HepG2 (cell line): ENCODE results near the gene COX6A2. TPM values are rescaled to one million over a fixed set of nuclear protein-coding genes. Genes with fewer than 3 reads are reported as not detected.

Experiments used
- CENPBD1 ChIP-seq: sonication (generic); formaldehyde crosslinking; IDR thresholded peaks from 2 replicates; pipeline ENCODE4 v1.8.0; 2022; ENCODE audit warnings: missing genetic modification reagents, low read depth, mild to moderate bottlenecking, borderline replicate concordance
- HDAC6 ChIP-seq: fragments of 200-600 bp; sonication (generic); IDR thresholded peaks from 2 replicates; pipeline ENCODE4 v1.7.0; 2017; ENCODE audit warnings: mild to moderate bottlenecking, antibody characterized with exemption, low read length, low read depth
- HOXD1 ChIP-seq: sonication (generic); formaldehyde crosslinking; IDR thresholded peaks from 2 replicates; pipeline ENCODE4 v1.5.0; 2020; ENCODE audit warnings: missing genetic modification reagents
- KAT7 ChIP-seq: IDR thresholded peaks from 2 replicates; pipeline ENCODE4 v1.6.1; 2018; ENCODE audit warnings: borderline replicate concordance, missing compliant biosample characterization
- KDM4B ChIP-seq: sonication (generic); formaldehyde crosslinking; IDR thresholded peaks from 2 replicates; pipeline ENCODE4 v1.4.0; 2020; ENCODE audit warnings: missing genetic modification reagents
- NFKBIZ ChIP-seq: IDR thresholded peaks from 2 replicates; pipeline ENCODE4 v1.6.1; 2018; ENCODE audit warnings: missing genetic modification reagents, missing compliant biosample characterization
- NR2F6 ChIP-seq, 2 experiments: IDR thresholded peaks; 2 replicates each; pipeline ENCODE4 v1.6.1; 2016; ENCODE audit warnings: antibody characterized with exemption in 1 of 2, mild to moderate bottlenecking in 1 of 2
- PHF21A ChIP-seq: sonication (generic); formaldehyde crosslinking; IDR thresholded peaks from 2 replicates; pipeline ENCODE4 v1.5.0; 2020; ENCODE audit warnings: mild to moderate bottlenecking, missing genetic modification reagents
- SRSF1 ChIP-seq: fragments of 200-400 bp; formaldehyde crosslinking; optimal IDR thresholded peaks from 2 replicates; pipeline ENCODE3; 2017; ENCODE audit warnings: mild to moderate bottlenecking, low read depth, low read length, moderate library complexity
- TEAD2 ChIP-seq: sonication (generic); formaldehyde crosslinking; IDR thresholded peaks from 2 replicates; pipeline ENCODE4 v1.9.0; 2021; ENCODE audit warnings: missing genetic modification reagents
- ZFP82 ChIP-seq: sonication (generic); formaldehyde crosslinking; IDR thresholded peaks from 2 replicates; pipeline ENCODE4 v1.5.1; 2020; ENCODE audit warnings: mild to moderate bottlenecking, missing genetic modification reagents, borderline replicate concordance
- ZNF264 ChIP-seq: sonication (generic); formaldehyde crosslinking; IDR thresholded peaks from 2 replicates; pipeline ENCODE4 v1.4.0; 2020; ENCODE audit warnings: missing genetic modification reagents
- ZNF44 ChIP-seq: sonication (generic); formaldehyde crosslinking; IDR thresholded peaks from 2 replicates; pipeline ENCODE4 v1.5.1; 2020; ENCODE audit warnings: mild to moderate bottlenecking, missing genetic modification reagents
- ZNF549 ChIP-seq: sonication (generic); formaldehyde crosslinking; IDR thresholded peaks from 2 replicates; pipeline ENCODE4 v1.5.0; 2020; ENCODE audit warnings: missing genetic modification reagents
- ZNF782 ChIP-seq: sonication (generic); formaldehyde crosslinking; IDR thresholded peaks from 2 replicates; pipeline ENCODE4 v1.4.0; 2020; ENCODE audit warnings: missing genetic modification reagents, mild to moderate bottlenecking, borderline replicate concordance
- polyA plus RNA-seq, 8 experiments: library from polyadenylated mRNA; depleted of rRNA in 3 of 8; stranded (reverse) in 7 of 8; unstranded in 1 of 8; fragments of >200 nt; fragmentation: Illumina TruSeq in 4 of 8; extraction: Trizol in 4 of 8; gene quantifications; 2 replicates each; pipeline versions ENCODE4 v1.2.1 to v1.2.3, GENCODE V29; 2011 to 2016; ENCODE audit warnings: low read depth in 4 of 8, missing spikeins in 1 of 8, mixed read lengths in 1 of 8; ENCODE audit not compliant: insufficient read depth in 1 of 8
- total RNA-seq, 5 experiments: library from RNA; depleted of rRNA; stranded (reverse); fragments of >200 nt; fragmentation: Illumina TruSeq; extraction: Trizol; gene quantifications; 2 replicates each; pipeline ENCODE4 v1.2.3, GENCODE V29; 2016; ENCODE audit warnings: low read depth in 1 of 5
- TF ChIP-seq, protein P1 (sequence below), 2 experiments: fragments of 450-650 bp in 1 of 2; sonication (generic) in 1 of 2; formaldehyde crosslinking in 1 of 2; IDR thresholded peaks; 2 replicates each; pipeline versions ENCODE4 v1.6.1 to v1.8.0; 2016 to 2022; ENCODE audit warnings: antibody characterized with exemption in 1 of 2, mild to moderate bottlenecking in 1 of 2, missing genetic modification reagents in 1 of 2
- TF ChIP-seq, protein P2 (sequence below): sonication (generic); formaldehyde crosslinking; IDR thresholded peaks from 2 replicates; pipeline ENCODE4 v1.5.1; 2020; ENCODE audit warnings: missing genetic modification reagents, mild to moderate bottlenecking, borderline replicate concordance

COX6A2 gene
- total and polyA plus RNA-seq, 2 of the 13 experiments (the other 11 are each of a cell fraction or from before 2014, with no cell fraction given): not detected

DNA sequence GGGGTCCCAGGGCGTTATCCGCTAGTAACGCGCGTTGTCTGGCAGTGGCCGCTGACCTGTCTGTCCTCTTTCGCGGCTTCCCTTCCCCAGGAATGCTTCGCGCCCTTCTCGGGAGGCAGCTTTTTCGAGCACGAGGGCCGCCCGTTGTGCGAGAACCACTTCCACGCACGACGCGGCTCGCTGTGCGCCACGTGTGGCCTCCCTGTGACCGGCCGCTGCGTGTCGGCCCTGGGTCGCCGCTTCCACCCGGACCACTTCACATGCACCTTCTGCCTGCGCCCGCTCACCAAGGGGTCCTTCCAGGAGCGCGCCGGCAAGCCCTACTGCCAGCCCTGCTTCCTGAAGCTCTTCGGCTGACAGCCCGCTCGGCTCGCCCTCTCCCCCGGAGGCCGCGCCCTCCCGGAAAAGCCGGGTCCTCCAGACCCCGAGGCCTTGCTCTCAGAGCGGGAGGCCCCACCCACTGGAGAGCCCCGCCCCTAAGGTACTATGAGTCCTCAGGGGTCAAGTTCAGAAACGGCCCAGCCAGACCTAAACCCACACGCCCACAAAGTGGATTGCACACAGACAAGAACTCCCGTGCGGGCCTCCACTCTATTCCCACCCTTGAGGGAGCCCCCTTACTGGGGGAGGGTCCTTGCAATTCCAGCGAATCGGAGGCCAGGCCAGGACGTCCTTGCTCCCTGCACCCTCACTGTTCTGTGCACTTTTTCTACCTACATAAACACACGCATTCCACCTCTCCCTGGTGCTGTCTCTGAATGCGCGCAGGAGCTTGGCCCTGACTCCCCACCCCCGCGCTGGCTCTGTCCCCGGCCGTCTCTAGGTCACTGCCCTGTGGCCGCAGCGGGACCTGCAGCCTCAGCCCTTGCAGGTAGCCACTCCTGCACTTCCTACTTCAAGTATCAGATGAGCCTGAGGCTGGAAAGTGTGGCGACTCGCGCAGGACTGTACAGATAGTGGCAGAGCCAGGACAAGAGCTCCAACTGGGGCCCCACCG is 49.4 kb upstream of the COX6A2 start (continued):
- TF ChIP-seq, protein P1, sequence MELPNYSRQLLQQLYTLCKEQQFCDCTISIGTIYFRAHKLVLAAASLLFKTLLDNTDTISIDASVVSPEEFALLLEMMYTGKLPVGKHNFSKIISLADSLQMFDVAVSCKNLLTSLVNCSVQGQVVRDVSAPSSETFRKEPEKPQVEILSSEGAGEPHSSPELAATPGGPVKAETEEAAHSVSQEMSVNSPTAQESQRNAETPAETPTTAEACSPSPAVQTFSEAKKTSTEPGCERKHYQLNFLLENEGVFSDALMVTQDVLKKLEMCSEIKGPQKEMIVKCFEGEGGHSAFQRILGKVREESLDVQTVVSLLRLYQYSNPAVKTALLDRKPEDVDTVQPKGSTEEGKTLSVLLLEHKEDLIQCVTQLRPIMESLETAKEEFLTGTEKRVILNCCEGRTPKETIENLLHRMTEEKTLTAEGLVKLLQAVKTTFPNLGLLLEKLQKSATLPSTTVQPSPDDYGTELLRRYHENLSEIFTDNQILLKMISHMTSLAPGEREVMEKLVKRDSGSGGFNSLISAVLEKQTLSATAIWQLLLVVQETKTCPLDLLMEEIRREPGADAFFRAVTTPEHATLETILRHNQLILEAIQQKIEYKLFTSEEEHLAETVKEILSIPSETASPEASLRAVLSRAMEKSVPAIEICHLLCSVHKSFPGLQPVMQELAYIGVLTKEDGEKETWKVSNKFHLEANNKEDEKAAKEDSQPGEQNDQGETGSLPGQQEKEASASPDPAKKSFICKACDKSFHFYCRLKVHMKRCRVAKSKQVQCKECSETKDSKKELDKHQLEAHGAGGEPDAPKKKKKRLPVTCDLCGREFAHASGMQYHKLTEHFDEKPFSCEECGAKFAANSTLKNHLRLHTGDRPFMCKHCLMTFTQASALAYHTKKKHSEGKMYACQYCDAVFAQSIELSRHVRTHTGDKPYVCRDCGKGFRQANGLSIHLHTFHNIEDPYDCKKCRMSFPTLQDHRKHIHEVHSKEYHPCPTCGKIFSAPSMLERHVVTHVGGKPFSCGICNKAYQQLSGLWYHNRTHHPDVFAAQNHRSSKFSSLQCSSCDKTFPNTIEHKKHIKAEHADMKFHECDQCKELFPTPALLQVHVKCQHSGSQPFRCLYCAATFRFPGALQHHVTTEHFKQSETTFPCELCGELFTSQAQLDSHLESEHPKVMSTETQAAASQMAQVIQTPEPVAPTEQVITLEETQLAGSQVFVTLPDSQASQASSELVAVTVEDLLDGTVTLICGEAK (IDR thresholded peaks at IDR 0.05): no peak
- TF ChIP-seq, protein P1 (CRISPR knock-in tag; IDR thresholded peaks at IDR 0.05): peak; percentile 55; the same call in 1 of the 2 replicates
- TF ChIP-seq CENPBD1 (CRISPR knock-in tag) (0 out of 2 replicates have a peak, but pooled peaks have one; percentile 47), ZNF264 (CRISPR knock-in tag) (peak; percentile 27; the same call in 1 of the 2 replicates), ZFP82 (CRISPR knock-in tag) (no peak), TEAD2 (CRISPR knock-in tag) (0 out of 2 replicates have a peak, but pooled peaks have one; percentile 29), SRSF1 (no peak), PHF21A (CRISPR knock-in tag) (peak; percentile 90; the same call in 1 of the 2 replicates), ZNF549 (CRISPR knock-in tag) (no peak), HOXD1 (CRISPR knock-in tag) (peak; percentile 41; the same call in 1 of the 2 replicates), KAT7 (CRISPR knock-in tag) (0 out of 2 replicates have a peak, but pooled peaks have one; percentile 53), NFKBIZ (CRISPR knock-in tag) (peak; percentile 20; the same call in 1 of the 2 replicates), KDM4B (0 out of 2 replicates have a peak, but pooled peaks have one; percentile 59), ZNF44 (CRISPR knock-in tag) (peak; percentile 74), NR2F6 (IDR thresholded peaks at IDR 0.05) (peak; percentile 83), NR2F6 (CRISPR knock-in tag; IDR thresholded peaks at IDR 0.05) (peak; percentile 81), HDAC6 (no peak), ZNF782 (CRISPR knock-in tag) (peak; percentile 73)
- TF ChIP-seq, protein P2, sequence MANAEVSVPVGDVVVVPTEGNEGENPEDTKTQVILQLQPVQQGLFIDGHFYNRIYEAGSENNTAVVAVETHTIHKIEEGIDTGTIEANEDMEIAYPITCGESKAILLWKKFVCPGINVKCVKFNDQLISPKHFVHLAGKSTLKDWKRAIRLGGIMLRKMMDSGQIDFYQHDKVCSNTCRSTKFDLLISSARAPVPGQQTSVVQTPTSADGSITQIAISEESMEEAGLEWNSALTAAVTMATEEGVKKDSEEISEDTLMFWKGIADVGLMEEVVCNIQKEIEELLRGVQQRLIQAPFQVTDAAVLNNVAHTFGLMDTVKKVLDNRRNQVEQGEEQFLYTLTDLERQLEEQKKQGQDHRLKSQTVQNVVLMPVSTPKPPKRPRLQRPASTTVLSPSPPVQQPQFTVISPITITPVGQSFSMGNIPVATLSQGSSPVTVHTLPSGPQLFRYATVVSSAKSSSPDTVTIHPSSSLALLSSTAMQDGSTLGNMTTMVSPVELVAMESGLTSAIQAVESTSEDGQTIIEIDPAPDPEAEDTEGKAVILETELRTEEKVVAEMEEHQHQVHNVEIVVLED (CRISPR knock-in tag): peak; percentile 40
